MM.1S (cell line): ENCODE results near the gene HSD11B1L.

Source experiments
- DNase-seq: peaks from one replicate; pipeline ENCODE4 v3.0.0-alpha.2; 2015
- H2AFZ ChIP-seq: fragments of 300-600 bp; sonication (generic); 2 replicates; pipeline ENCODE4 v1.6.0; 2016; ENCODE audit warnings: antibody characterized with exemption, low read length
- H3F3A ChIP-seq: fragments of 300-600 bp; sonication (generic); 2 replicates; pipeline ENCODE4 v1.6.1; 2016; ENCODE audit warnings: mild to moderate bottlenecking, antibody characterized with exemption, low read length, moderate library complexity, mixed read lengths; ENCODE audit not compliant: insufficient read depth
- H3K27ac ChIP-seq: fragments of 300-600 bp; sonication (generic); 2 replicates; pipeline ENCODE4 v1.5.1; 2016; ENCODE audit warnings: mild to moderate bottlenecking, low read length
- H3K27me3 ChIP-seq: fragments of 300-600 bp; sonication (generic); replicated peaks from 2 replicates; pipeline ENCODE4 v1.6.0; 2016; ENCODE audit warnings: low read length; ENCODE audit not compliant: insufficient read depth
- H3K36me3 ChIP-seq: fragments of 300-600 bp; sonication (generic); replicated peaks from 2 replicates; pipeline ENCODE4 v1.6.1; 2016; ENCODE audit warnings: mild to moderate bottlenecking, low read length, mixed read lengths; ENCODE audit not compliant: insufficient read depth
- H3K4me1 ChIP-seq: fragments of 300-600 bp; sonication (generic); 2 replicates; pipeline ENCODE4 v1.6.1; 2016; ENCODE audit warnings: low read length, mixed read lengths
- H3K4me2 ChIP-seq: fragments of 300-600 bp; sonication (generic); 2 replicates; pipeline ENCODE4 v1.6.0; 2016; ENCODE audit warnings: low read depth, low read length
- H3K4me3 ChIP-seq: fragments of 300-600 bp; sonication (generic); 2 replicates; pipeline ENCODE4 v1.5.1; 2016; ENCODE audit warnings: low read length, mixed read lengths
- H3K79me2 ChIP-seq: fragments of 300-600 bp; sonication (generic); 2 replicates; pipeline ENCODE4 v1.6.1; 2016; ENCODE audit warnings: mixed run types, low read length, mixed read lengths
- H3K9ac ChIP-seq: fragments of 300-600 bp; sonication (generic); 2 replicates; pipeline ENCODE4 v1.6.1; 2016; ENCODE audit warnings: low read length, mixed read lengths
- H3K9me2 ChIP-seq: fragments of 300-600 bp; sonication (generic); replicated peaks from 2 replicates; pipeline ENCODE4 v1.6.1; 2016; ENCODE audit warnings: mild to moderate bottlenecking, low read length, mixed read lengths; ENCODE audit not compliant: insufficient read depth
- H3K9me3 ChIP-seq: fragments of 300-600 bp; sonication (generic); replicated peaks from 2 replicates; pipeline ENCODE4 v1.6.1; 2016; ENCODE audit warnings: mild to moderate bottlenecking, low read length, mixed read lengths; ENCODE audit not compliant: insufficient read depth
- H4K20me1 ChIP-seq: fragments of 300-600 bp; sonication (generic); 2 replicates; pipeline ENCODE4 v1.6.1; 2016; ENCODE audit warnings: mild to moderate bottlenecking, low read length, moderate library complexity, mixed read lengths; ENCODE audit not compliant: insufficient read depth
- EZH2 ChIP-seq: fragments of 300-600 bp; sonication (generic); optimal IDR thresholded peaks from 2 replicates; pipeline ENCODE3; 2017; ENCODE audit warnings: low read depth, mild to moderate bottlenecking, antibody characterized with exemption, low read length, mixed read lengths
- EZH2phosphoT487 ChIP-seq: fragments of 300-600 bp; sonication (generic); IDR thresholded peaks from 2 replicates; pipeline ENCODE4 v1.6.1; 2018; ENCODE audit warnings: antibody characterized with exemption, low read length
- TF ChIP-seq, protein P1 (sequence below): fragments of 300-600 bp; sonication (generic); IDR thresholded peaks from 2 replicates; pipeline ENCODE4 v1.5.1; 2016; ENCODE audit warnings: antibody characterized with exemption, low read length, mixed read lengths

The HSD11B1L gene

DNA sequence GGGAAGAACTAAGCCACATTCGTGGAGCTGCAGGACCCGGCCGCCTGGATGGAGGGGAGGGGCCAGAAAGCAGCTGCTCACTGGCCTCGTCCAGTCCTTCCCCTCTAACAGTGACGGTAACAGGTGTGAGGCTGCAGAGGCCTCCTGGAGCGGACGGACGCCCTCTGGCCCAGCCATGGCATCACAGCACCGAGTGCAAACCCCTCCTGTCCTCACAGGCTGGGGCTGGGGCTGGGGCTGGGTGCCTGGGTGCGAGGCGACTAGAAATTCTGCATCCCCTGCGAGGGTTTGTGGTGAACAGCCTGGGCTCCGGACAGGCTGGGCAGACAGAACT is 4.1 kb upstream of the HSD11B1L start:
- H3K4me1 ChIP-seq = peaks cover 7% of the 10 kb centered on the region
- H3K9ac ChIP-seq = no peak overlapping the region
- no peaks in the 10 kb centered on the region for H4K20me1 ChIP-seq
- H3K27me3 ChIP-seq = peaks cover 2% of the 10 kb centered on the region; the same call in 1 of the 2 replicates
- no peak overlapping the region for H3K27ac ChIP-seq
- H3K4me2 ChIP-seq = no peak overlapping the region
- DNase-seq = peak; percentile 5
- no peaks in the 10 kb centered on the region for H3F3A ChIP-seq
- H3K4me3 ChIP-seq = no peak overlapping the region
- H3K79me2 ChIP-seq = peaks cover 13% of the 10 kb centered on the region
- no peak for TF ChIP-seq EZH2
- TF ChIP-seq, protein P1, sequence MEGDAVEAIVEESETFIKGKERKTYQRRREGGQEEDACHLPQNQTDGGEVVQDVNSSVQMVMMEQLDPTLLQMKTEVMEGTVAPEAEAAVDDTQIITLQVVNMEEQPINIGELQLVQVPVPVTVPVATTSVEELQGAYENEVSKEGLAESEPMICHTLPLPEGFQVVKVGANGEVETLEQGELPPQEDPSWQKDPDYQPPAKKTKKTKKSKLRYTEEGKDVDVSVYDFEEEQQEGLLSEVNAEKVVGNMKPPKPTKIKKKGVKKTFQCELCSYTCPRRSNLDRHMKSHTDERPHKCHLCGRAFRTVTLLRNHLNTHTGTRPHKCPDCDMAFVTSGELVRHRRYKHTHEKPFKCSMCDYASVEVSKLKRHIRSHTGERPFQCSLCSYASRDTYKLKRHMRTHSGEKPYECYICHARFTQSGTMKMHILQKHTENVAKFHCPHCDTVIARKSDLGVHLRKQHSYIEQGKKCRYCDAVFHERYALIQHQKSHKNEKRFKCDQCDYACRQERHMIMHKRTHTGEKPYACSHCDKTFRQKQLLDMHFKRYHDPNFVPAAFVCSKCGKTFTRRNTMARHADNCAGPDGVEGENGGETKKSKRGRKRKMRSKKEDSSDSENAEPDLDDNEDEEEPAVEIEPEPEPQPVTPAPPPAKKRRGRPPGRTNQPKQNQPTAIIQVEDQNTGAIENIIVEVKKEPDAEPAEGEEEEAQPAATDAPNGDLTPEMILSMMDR = no peak
- no peaks in the 10 kb centered on the region for H3K9me2 ChIP-seq
- no peak overlapping the region for H2AFZ ChIP-seq
- no peaks in the 10 kb centered on the region for H3K9me3 ChIP-seq
- no peaks in the 10 kb centered on the region for H3K36me3 ChIP-seq

DNA sequence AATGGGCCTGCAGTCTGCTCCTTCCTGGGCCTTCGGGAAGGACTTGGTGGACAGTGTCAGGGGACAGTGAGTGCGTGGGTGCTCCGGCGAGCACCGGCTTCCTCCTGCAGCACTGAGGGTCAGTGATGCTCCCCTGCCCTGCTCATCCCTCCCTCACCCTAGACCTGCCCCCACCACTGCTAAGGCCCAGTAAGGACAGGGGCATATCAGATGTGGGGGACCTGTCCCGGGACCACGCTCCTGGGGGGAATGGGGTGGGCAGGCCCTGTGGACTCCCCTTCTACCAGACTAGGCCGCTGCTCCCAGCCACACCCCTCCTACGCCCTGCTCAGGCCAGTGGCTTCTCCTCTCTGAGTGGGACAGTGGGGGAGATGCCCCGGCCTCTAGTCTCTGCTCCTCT is 3.7 kb upstream of the HSD11B1L start:
- peaks cover 13% of the 10 kb centered on the region for H3K79me2 ChIP-seq
- no peak overlapping the region for H3K4me2 ChIP-seq
- no peak overlapping the region for H3K9ac ChIP-seq
- peaks cover 6% of the 10 kb centered on the region for H3K27me3 ChIP-seq
- H3K4me3 ChIP-seq = no peak overlapping the region
- H3K9me2 ChIP-seq = no peaks in the 10 kb centered on the region
- H3K36me3 ChIP-seq = no peaks in the 10 kb centered on the region
- no peak overlapping the region for H2AFZ ChIP-seq
- DNase-seq = no peak
- H3K4me1 ChIP-seq = peaks cover 7% of the 10 kb centered on the region
- TF ChIP-seq, protein P1 = no peak
- TF ChIP-seq EZH2phosphoT487 (no peak), EZH2 (no peak)
- no peaks in the 10 kb centered on the region for H4K20me1 ChIP-seq
- no peaks in the 10 kb centered on the region for H3F3A ChIP-seq
- H3K27ac ChIP-seq = no peak overlapping the region
- no peaks in the 10 kb centered on the region for H3K9me3 ChIP-seq

DNA sequence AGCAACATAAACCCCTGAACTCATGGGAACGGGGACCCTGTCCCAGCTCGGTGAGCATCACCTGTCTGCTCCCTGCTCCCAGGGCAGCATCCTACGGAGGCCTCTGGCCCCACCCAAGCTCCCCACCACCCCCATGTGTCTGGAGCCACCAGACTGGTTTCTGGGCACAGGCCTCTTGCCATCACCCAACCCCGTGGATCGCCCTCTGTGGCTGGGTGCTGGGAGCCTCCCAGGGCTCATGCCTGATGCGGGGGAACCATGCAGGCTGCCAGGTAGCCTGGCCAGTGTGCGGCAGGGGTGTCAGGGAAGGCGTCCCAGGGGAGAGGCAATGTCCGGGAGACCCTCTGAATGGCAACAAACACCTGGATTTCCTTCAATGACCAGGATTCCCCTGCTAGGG is 3.2 kb upstream of the HSD11B1L start:
- Histone ChIP-seq H3K4me1 (peaks cover 7% of the 10 kb centered on the region), H3K79me2 (peaks cover 13% of the 10 kb centered on the region), H3F3A (no peaks in the 10 kb centered on the region), H3K9ac (no peak overlapping the region), H4K20me1 (no peaks in the 10 kb centered on the region), H3K27ac (no peak overlapping the region), H2AFZ (no peak overlapping the region), H3K27me3 (peaks cover 10% of the 10 kb centered on the region), H3K4me2 (no peak overlapping the region), H3K9me3 (no peaks in the 10 kb centered on the region), H3K4me3 (no peak overlapping the region), H3K36me3 (no peaks in the 10 kb centered on the region), H3K9me2 (no peaks in the 10 kb centered on the region)
- no peak for DNase-seq
- TF ChIP-seq, protein P1 = no peak
- no peak for TF ChIP-seq EZH2phosphoT487
- no peak for TF ChIP-seq EZH2
